ENCODE data around the gene CSRNP3.
"Not testable (repeated sequence)": the region's sequence is repeated elsewhere in the genome, so short reads cannot be mapped to it uniquely, and the experiment has no call there.

The CSRNP3 gene

GRCh38 chr2:165590999-165591398 lies 121.5 kb downstream of the CSRNP3 start:
- ATAC-seq, DNase-seq: not testable (repeated sequence)

- ATAC-seq (no peak), DNase-seq (no peak)
These were observed 123.6 kb downstream of the CSRNP3 start for GRCh38 chr2:165593081-165593480.

GRCh38 chr2:165594231-165594934 lies 124.9 kb downstream of the CSRNP3 start:
- ATAC-seq = no peak
- DNase-seq = no peak

- no peak for DNase-seq
These were observed 125.4 kb downstream of the CSRNP3 start for GRCh38 chr2:165594935-165595255.

GRCh38 chr2:165596788-165597187 lies 127.3 kb downstream of the CSRNP3 start:
- no peak for DNase-seq
- ATAC-seq = no peak

More at GRCh38 chr2:165594935-165595255, 125.4 kb downstream of the CSRNP3 start:
- ATAC-seq = no peak

- DNase-seq (no peak), ATAC-seq (no peak)
These were observed 131.8 kb downstream of the CSRNP3 start for GRCh38 chr2:165601065-165601830.

GRCh38 chr2:165601928-165602521 lies 132.5 kb downstream of the CSRNP3 start:
- ATAC-seq = no peak
- no peak for DNase-seq

GRCh38 chr2:165609672-165610071 lies 140.2 kb downstream of the CSRNP3 start:
- ATAC-seq (no peak), DNase-seq (no peak)

GRCh38 chr2:165610591-165611029 lies 141.1 kb downstream of the CSRNP3 start:
- ATAC-seq (no peak), DNase-seq (no peak)

- no peak for ATAC-seq
- DNase-seq = no peak
These were observed 148.4 kb downstream of the CSRNP3 start for GRCh38 chr2:165617741-165618481.

- ATAC-seq (no peak), DNase-seq (no peak)
These were observed 149.3 kb downstream of the CSRNP3 start for GRCh38 chr2:165618806-165619205.

GRCh38 chr2:165621086-165621560 lies 151.6 kb downstream of the CSRNP3 start:
- no peak for ATAC-seq

GRCh38 chr2:165623161-165623560 lies 153.7 kb downstream of the CSRNP3 start:
- ATAC-seq (no peak), DNase-seq (no peak)

More at GRCh38 chr2:165621086-165621560, 151.6 kb downstream of the CSRNP3 start:
- DNase-seq = no peak

GRCh38 chr2:165623783-165624469 lies 154.4 kb downstream of the CSRNP3 start:
- DNase-seq = no peak
- ATAC-seq = no peak

- DNase-seq = no peak
These were observed 154.9 kb downstream of the CSRNP3 start for GRCh38 chr2:165624470-165624800.

GRCh38 chr2:165627470-165627869 lies 158.0 kb downstream of the CSRNP3 start:
- no peak for DNase-seq
- no peak for ATAC-seq

More at GRCh38 chr2:165624470-165624800, 154.9 kb downstream of the CSRNP3 start:
- ATAC-seq = no peak

GRCh38 chr2:165629776-165630175 lies 160.3 kb downstream of the CSRNP3 start:
- no peak for DNase-seq
- no peak for ATAC-seq

- DNase-seq (no peak), ATAC-seq (no peak)
These were observed 160.7 kb downstream of the CSRNP3 start for GRCh38 chr2:165630236-165630635.

GRCh38 chr2:165631089-165631488 lies 161.6 kb downstream of the CSRNP3 start:
- ATAC-seq (no peak), DNase-seq (no peak)

GRCh38 chr2:165632594-165632993 lies 163.1 kb downstream of the CSRNP3 start:
- DNase-seq (no peak), ATAC-seq (no peak)

GRCh38 chr2:165633431-165633830 lies 163.9 kb downstream of the CSRNP3 start:
- no peak for DNase-seq
- ATAC-seq = no peak

- DNase-seq (no peak), ATAC-seq (no peak)
These were observed 164.8 kb downstream of the CSRNP3 start for GRCh38 chr2:165634282-165634681.

Measured in stimulated activated naive CD8-positive, alpha-beta T cell treated with anti-CD3 and anti-CD28 coated beads, Interleukin-15, Interleukin-2, amounts not matched to agents 100 U/mL and 50 U/mL, for 24 hours (primary cell).